ENCODE results near the gene PPFIBP2.

Gene PPFIBP2

GRCh38 chr11:7579361-7579791 lies 65.6 kb downstream of the PPFIBP2 start:
- no peak for DNase-seq

- no peak for DNase-seq
Observed at GRCh38 chr11:7581021-7581590, 67.3 kb downstream of the PPFIBP2 start.

- no peak for DNase-seq
Observed at GRCh38 chr11:7582338-7582985, 68.7 kb downstream of the PPFIBP2 start.

- DNase-seq = no peak
Observed at GRCh38 chr11:7583248-7583647, 69.4 kb downstream of the PPFIBP2 start.

- DNase-seq = no peak
Observed at GRCh38 chr11:7584910-7585309, 71.1 kb downstream of the PPFIBP2 start.

- no peak for DNase-seq
Observed at GRCh38 chr11:7585816-7586215, 72.0 kb downstream of the PPFIBP2 start.

- DNase-seq = no peak
Observed at GRCh38 chr11:7586376-7586775, 72.6 kb downstream of the PPFIBP2 start.

- DNase-seq = no peak
Observed at GRCh38 chr11:7587712-7588111, 73.9 kb downstream of the PPFIBP2 start.

GRCh38 chr11:7589861-7590260 lies 76.1 kb downstream of the PPFIBP2 start:
- DNase-seq = no peak

GRCh38 chr11:7590529-7590928 lies 76.7 kb downstream of the PPFIBP2 start:
- DNase-seq = no peak

- DNase-seq = no peak
Observed at GRCh38 chr11:7591107-7591894, 77.5 kb downstream of the PPFIBP2 start.

- DNase-seq = no peak
Observed at GRCh38 chr11:7591987-7592386, 78.2 kb downstream of the PPFIBP2 start.

- DNase-seq = no peak
Observed at GRCh38 chr11:7592711-7593110, 78.9 kb downstream of the PPFIBP2 start.

- DNase-seq = no peak
Observed at GRCh38 chr11:7593481-7593880, 79.7 kb downstream of the PPFIBP2 start.

- DNase-seq = no peak
Observed at GRCh38 chr11:7595016-7595866, 81.4 kb downstream of the PPFIBP2 start.

- DNase-seq = no peak
Observed at GRCh38 chr11:7595951-7596350, 82.2 kb downstream of the PPFIBP2 start.

GRCh38 chr11:7596975-7597391 lies 83.2 kb downstream of the PPFIBP2 start:
- no peak for DNase-seq

GRCh38 chr11:7597620-7598019 lies 83.8 kb downstream of the PPFIBP2 start:
- DNase-seq = no peak

GRCh38 chr11:7599209-7599608 lies 85.4 kb downstream of the PPFIBP2 start:
- DNase-seq = no peak

GRCh38 chr11:7600205-7600775 lies 86.5 kb downstream of the PPFIBP2 start:
- no peak for DNase-seq

- no peak for DNase-seq
Observed at GRCh38 chr11:7603031-7603781, 89.4 kb downstream of the PPFIBP2 start.

All from CD4-positive, alpha-beta T cell treated with Interleukin-6 for 4 hours (primary cell).